NCI-H2227 (cell line): ENCODE data around the gene DLX2.
"Not testable (repeated sequence)": the region's sequence is repeated elsewhere in the genome, so short reads cannot be mapped to it uniquely, and the experiment has no call there.

Experiments
- DNase-seq: peaks from one replicate; lab custom pipeline; 2025; ENCODE audit not compliant: unreplicated experiment; lab: John Stamatoyannopoulos, UW

The DLX2 gene

DNA sequence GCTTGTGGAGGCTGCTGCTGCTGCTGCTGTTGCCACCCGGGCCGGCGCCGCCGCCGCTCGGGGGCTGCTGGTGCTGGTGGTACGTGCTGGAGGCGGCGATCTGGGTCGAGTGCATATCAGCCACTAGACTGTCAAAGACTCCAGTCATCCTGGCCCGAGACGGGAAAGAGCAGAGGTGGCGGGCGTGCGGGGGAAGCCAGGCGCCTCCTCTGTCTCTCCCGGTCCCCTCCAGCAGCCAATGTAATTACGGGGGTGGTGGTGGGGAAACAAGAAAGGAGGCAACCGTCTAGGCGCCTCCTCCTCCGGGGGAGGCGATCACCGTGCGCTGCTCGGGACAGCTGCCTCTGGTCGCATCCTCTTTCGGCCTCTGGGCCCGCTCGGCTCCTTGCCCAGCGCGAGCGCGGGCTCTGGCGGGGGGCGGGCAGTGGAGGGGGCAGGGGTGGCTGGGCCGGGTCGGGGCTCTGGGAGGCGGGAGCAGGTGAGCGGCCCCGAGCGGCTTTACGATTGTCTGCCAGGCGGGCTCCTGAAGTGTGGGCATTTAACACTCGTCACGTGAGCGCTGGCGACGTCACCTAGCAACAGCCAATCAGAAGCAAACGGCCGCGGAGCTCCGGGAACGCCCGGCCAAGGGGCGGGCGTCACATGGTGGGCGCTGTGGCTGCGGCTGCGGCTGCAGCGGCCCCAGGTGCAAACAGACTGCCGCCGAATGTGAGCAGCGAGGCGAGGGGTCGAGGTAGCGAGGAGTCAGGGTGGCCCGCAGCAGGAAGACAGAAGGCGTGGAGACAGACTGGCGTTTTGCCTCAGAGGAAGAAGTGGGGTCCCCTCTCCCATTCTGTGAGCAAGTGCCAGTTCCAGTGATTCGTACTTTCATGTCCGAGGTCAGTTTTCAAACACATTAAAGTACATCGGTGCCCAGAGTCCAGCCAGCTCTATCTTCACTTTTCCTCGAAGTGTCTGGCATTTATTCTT is at the start of gene DLX2:
DLX2 (minus strand) TSS at position 510 of the 969 bp plus-strand sequence; CDS start at position 148, 362 bp downstream.
- peak; percentile 100 for DNase-seq

DNA sequence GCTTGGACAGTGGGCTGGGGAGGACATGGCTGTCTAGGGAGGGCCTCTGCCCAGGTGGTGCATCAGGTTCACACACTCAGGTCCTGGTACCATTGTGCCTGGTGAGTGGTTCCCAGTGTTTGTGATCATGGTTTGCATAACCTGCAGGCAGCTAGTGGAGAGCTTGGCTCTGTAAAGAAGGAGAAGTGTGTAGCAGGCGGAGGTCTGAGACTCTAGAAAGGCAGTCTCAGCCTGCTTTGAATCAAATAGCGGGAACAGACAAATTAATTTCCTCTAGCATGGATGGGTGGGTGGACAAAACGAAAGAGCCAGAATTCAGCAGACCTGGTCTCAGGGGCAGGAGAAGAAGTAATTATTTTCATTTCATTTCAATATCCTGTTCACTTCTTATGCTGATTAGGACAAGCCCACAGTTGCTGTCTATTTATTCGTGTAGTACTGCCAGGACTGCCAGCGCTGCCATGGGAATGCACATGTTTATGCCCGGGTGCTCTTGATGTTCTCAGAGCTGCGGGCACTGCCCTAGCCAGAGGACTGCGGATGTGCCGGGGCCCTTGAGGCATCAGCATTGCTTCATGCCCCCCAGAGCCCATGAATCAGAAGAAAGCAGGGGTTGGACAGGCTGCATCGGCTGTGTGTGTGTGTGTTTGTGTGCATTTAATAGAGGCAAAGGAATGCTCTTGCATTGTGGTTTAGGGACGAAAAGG is 45.4 kb upstream of the DLX2 start:
- DNase-seq: no peak

DNA sequence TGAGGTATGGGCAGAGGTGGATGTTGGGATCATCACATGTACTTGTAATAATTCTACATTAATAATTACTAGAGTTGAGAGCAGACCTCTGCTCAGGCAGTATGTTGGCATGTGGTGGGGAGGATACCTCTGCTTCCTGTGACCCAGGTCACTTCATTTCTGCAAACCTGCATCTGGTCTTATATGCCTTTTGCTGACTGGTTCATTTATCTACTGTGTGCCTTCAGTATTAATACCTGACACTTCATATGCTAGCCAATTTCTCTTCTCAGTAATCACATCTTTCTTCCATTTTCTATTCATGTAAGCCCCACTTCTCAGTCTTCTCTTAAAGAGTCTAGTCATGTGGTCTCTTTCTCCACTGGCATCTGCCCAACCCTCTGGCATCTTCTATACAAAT is 41.1 kb upstream of the DLX2 start:
- no peak for DNase-seq

DNA sequence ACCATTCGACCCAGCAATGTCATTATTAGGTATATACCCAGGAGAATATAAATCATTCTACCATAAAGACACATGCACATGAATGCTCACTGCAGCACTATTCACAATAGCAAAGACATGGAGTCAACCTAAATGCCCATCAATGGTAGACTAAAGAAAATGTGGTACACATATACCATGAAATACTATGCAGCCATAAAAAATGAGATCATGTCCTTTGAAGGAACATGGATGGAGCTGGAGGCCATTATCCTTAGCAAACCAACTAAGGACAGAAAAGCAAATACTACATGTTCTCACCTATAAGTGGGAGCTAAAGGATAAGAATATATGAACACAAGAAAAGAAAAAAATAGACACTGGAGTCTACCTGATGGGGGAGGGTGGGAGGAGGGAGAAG is 36.0 kb upstream of the DLX2 start:
- not testable (repeated sequence) for DNase-seq

DNA sequence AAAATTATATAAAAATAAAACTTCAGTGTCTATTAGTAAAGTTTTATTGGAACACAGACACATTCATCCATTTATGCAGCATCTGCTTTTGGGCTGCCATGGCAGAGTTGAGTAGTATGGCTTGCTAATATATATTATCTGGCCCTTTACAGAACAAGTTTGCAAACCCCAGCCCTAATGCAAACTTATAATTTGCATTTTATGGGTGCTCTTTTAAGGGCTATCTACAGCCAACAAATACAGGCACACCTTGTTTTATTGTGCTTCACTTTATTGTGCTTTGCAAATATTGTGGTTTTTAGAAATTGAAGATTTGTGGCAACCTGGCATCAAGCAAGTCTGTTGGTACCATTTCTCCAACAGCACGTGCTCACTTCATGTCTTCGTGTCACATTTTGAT is 35.2 kb upstream of the DLX2 start:
- no peak for DNase-seq

DNA sequence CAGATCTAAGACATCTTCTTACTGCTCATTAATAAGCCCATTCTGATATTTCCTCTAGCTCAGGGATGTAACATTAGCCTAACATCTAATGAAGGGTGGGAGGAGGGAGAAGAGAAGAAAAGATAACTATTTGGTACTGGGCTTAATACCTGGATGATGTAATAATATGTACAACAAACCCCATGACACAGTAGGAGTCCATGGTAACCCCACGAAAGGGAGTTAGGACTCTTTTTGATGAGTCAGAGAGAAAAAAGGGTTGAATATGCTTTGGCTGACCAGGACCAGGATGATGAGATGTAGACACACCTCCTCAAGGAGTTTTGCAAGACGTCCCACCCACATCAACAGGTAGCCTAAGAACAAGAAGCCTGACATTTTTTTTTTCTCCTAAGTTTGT is 34.4 kb upstream of the DLX2 start:
- DNase-seq: no peak

DNA sequence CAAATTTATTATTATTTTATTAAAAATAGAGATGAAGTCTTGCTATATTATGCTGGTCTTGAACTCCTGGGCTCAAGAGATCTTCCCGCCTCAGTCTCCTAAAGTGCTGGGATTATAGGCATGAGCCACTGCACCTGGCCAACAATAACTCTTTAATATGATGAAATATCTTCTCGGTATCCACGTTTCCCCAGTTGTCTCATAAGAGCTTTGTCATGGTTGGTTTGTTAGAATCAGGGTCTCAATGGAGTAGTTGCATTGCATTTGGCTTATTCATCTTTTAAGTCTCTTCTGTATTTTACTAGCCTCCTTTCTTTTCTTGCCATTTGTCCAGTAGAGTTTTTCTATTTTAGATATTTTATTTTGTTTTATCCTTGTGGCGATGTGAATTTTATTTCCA is 32.7 kb upstream of the DLX2 start:
- no peak for DNase-seq

DNA sequence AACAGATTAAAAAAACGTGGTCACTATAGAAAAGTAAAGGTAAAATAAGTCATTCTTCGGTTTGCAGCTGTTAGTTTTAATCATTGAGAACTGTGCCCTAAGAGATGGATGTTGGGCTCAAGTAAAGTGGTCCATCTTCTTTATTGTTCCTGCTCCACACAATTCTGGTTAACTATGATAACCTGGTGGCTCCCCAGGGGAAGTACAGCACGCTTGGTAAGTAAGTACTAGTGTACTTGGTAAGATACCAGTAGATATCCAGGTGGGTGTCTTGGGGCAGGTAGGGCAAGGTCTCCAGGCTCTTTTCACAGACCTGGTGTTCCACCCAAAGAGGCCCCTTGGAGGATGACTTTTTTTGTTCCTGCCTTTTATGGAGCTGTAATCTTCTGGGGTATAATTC is 31.6 kb upstream of the DLX2 start:
- DNase-seq: no peak

DNA sequence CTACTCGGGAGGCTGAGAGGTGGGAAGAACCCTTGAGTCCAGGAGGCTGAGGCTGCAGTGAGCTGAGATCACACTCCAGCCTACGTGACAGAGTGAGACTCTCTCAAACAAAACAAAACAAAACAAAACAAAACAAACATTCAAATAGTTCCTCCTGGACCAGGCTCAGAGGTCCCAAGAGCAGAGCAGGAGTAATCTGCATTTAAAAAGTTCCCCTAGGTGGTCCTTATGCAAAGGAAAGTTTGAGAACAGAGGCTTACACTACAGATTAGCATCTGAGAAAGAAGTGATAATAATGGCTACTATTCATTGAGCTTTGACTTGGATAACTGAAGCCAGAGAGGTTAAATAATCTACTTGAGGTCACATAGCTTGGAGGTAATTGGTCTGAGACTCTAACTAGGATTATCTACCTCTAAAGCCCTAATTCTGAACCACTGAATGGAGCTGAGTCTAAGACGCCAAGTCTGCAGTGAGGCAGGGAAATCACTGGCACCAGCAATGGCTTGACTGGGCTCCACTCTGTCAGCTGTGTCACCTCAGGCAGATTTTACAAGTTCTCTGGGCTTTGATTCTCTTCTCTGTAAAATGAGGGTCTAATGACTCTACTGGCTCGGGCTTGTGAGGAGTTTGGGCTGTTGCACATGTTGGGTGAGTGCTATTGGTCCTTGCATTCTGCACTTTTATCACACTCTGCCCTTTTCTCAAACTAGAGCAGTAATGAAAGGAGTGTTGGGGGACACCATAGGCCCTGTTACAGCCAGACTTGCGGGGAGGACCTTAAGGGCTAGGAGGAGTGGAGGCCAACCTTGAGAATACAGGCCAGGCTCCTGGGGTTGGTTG is 29.2 kb upstream of the DLX2 start:
- DNase-seq: no peak

DNA sequence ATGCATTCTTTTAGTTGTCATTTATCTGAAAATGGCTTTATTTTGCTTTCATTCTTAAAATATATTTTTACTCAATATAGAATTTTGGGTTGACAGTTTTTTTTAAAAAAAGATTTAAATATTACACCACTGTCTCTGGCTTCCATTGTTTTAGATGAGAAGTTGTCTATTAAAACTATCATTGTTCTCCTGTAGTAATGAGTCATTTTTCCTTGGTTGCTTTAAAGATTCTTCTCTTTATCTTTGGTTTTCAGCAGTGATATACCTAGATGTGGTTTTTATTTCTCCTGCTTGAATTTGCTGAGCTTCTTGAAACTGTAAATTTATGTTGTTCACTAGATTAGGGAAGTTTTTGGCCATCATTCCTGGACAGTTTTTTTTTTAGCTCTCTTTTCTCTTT is 26.7 kb upstream of the DLX2 start:
- no peak for DNase-seq

DNA sequence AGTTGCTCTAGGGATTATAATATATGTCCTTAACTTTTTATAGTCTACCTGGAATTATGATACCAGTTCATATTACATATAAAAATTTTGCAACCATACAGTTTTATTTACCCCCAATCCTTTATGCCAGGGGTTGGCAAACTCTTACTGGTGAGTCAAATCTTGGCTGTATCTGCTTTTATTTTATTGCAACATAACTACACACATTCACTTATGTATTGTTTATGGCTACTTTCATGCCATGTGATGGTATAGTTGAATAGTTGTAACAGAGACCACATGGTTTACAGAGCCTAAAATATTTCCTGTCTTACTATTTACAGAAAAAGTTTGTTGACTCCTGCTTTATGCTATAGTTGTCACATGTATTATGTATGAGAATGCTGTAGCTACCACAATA is 25.8 kb upstream of the DLX2 start:
- DNase-seq: no peak

DNA sequence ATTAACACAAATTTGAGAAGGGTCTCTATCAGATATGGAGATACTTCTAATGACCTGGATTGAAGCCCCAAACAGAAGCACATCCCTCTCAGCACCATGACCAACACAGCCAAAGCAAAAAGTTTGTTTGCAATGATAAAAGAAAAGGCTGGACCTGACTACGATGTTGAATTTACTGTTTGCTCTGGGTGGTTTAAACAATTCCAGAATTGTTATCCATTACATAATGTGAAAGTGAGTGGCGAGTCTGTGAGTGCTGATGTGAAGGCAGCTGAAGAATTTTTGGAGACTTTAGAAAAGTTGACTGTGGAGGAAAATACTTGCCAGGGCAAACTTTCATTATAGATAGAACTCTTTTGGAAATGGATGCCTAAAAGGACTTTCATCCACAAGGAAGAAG is 17.4 kb upstream of the DLX2 start:
- no peak for DNase-seq

DNA sequence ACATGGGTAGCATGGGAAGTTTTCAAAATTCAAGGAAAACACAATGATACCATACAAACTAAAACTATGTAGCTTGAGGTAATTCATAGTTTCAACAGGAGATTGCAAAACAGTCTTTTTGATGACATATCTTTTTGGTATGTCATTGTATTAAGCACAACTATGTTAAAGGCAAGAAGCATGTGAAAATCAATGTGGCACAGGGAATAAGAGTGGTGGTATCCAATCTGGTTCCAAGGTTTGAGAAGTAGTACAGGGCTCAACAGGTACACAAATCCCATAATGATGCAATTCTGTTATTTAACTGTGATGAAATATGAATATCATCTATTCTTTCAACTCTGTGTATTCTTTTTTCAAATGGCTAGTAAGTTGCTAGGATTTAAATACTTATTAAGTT is 16.4 kb upstream of the DLX2 start:
- DNase-seq: no peak

DNA sequence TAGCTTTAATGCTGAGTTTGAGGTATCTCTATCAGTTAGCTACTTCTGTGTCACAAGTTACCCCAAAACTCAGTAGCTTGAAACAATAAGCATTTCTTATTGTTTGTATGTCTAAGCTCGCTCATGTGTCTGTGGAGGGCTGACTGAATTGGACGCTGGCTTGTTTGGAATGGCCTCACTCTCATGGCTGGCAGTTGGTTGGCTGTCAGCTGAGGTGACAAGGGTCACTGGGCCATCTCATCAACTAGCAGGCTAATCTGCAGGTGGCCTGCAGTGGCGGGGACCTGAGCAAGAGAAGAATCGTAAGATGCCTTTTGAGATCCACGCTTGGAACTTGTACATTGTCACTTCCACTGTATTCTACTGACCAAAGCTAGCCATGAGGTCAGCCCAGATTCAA is 13.4 kb upstream of the DLX2 start:
- no peak for DNase-seq

DNA sequence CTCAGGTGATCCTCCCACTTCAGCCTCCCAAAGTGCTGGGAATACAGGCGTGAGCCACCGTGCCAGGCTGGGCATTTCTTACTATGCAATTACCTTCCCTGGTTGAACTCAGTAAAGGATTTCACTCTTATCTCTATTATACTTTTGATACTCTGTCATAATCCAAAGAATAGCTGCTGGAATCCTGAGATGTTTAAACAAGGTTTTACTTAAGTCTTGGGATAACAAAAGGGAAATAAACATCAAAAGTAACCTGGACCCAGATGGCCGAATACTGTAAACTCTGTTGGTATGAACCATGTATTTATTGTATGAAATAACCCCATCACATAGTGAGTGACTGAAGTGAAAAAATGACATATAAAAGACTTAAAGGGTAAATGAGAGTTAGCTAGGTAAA is 11.9 kb upstream of the DLX2 start:
- DNase-seq: no peak

DNA sequence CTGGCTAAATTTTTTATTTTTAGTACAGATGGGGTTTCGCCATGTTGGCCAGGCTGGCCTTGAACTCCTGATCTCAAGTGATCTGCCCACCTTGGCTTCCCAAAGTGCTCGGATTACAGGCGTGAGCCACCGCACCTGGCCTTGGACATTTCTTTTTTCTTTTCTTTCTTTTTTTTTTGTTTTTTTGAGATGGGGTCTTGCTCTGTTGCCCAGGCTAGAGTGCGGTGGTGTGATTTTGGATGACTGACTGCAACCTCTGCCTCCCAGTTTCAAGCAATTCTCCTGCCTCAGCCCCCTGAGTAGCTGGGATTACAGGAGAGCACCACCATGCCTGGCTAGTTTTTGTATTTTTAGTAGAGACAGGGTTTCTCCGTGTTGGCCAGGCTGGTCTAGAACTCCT is 11.5 kb upstream of the DLX2 start:
- DNase-seq: not testable (repeated sequence)

DNA sequence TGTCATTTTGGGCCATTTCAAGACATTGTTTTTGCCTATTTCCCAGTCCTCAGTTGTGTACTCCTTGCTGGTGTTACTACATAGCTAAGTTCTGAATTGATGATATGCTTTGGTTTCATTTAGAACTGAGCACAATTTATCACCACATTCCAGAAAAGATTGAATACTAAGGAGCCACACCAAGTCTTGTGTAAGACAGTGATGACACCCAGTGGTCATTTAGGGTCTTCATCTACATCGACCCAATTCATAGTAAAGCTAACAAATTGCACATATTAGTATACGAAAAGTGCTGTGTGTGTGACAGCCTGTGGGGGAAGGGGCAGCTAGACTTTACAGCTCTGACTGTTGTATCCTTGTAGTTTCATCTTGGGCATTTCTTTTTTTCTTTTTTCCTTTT is 10.9 kb upstream of the DLX2 start:
- peak; percentile 45 for DNase-seq

DNA sequence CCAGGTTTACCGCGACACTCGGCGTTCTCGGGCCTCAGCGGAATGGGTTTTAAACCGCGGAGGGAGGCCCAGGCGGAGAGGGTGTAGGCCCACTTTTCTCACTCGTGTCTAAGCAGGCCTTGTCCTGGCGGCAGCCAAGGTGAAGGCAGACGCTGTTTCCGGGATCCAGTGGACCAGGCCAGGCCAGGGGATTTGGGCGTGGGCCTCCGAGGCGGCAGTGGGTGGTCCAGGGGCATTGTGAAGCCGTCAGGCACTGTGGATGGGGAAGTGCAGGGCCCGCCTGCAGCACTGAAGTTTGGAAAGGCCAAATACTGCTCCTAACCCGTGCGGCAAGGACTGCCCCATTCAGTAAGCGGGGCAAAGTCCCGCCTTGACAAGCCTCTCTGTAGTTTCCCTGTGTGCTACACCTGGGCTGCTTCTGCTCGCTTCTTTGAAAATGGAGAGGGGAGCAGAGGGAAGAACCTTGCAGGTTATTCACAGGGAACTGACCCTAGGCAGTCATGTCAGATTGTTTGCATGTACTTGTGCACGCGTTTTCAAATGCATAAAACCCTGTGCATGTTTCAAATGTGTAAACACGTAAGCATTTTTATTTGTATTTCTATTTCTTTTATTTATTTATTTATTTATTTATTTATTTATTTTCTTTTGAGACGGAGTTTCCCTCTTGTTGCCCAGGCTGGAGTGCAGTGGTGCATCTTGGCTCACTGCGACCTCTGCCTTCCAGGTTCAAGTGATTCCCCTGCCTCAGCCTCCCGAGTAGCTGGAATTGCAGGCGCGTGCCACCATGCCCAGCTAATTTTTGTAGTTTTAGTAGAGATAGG is 7.5 kb upstream of the DLX2 start:
- DNase-seq: no peak

DNA sequence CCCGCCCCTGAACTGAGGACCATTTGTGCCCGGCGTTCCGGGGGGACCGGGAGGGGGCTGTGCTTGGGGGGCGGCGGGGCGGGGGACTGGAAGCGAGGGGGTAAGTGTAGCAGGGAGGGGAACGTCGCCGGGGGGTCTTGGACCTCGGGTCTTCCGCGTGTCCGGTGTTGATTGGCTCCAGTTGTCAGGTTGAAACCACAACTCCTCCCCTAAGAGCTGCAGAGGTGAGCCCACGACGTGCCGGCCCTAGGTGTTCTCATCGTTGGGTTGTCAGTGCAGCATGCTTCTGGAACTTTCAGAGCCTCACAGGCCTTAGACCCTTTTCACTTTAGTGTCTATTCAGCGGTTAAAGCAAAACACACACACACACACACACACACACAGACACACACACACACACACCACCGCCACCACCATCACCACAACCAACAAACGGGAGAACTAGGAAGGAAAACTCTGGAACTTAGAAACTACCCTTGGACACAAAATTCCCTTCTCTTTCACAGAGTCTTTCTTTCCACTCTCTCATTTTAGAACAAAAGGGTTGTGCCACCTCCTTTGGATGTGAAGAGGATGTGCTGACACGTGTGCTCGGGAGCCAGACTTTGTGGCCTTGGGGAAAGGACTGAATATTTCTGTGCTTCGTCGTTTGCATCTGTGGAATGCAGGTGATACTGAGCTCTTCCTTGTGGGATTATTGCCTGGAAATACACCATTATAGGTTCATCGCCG is 6.7 kb upstream of the DLX2 start:
- no peak for DNase-seq

DNA sequence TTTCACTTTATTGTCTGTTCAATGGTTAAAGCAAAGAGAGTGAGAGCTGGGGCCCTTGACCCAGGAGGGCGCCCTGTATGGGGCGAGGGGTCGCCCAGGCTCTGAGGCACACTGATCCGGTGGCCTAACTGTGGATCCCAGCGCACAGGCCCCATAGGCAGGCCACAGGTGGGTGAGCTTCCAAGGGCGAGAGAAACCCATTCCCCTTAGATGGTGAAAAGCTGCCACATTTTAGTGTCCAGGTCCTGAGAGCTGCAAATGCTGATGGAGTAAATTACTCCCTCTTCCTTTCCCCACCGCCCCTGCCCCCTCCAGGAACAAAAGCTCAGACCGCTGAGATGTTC is 5.9 kb upstream of the DLX2 start:
- no peak for DNase-seq
